ENCODE measurements around the gene DGKD.

DGKD gene

DNA sequence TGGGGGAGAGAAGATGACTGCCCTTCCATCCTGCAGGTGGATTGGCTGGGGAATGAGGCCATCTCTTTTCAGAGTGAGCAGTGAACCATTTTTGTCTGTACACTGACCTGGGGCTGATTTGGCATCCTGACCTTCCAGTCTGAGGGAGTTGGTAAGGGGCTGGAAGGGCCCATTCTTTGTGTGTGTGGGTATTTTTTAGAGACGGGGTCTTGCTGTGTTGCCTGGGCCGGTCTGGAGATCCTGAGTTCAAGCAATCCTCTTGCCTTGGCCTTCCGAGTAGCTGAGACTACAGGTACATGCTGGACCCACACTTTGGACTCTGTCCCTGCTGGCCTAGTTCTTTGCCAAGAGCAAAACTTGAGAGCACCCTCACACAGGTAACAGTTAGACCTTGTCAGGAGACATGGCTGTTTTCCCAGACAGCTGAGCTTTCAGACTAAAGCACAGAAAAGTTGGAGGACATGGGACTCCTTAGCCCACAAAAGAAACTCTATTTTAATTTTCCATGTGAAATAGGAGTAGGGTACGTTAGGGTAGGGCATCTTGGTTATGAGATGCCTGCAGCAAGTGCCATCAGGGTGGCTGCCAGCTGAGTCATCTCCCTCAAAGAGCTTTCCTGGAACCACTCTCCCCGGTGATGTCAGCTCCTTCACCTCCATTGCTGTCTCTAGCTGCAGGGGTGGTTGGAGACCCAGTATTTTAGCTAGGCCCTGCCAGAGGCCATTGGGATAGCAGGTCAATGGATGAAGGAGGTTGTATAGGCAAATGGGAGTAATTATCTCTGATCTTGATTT lies 60.7 kb downstream of the DGKD start:
- peak in 1 of 2 donors; percentile 25 for DNase-seq

DNA sequence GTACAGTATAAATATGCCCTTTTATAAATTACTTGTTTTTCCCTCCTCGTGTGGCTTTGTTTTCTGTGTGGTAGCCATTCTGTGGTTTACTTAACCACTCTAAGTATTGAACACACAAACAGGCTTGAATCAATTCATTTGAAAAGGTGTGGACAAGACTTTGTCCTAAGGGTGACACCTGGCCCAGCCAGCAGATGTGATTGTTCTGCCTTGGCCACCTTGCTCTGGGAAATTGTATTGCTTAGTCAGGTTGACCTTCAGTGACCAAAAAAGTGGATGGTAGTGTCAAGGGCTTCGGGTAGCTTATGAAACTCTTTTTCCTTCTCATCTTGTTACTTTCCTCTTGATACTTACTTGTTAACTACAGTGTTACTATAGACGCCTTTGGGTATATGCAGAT lies 61.9 kb downstream of the DGKD start:
- DNase-seq, result no peak

DNA sequence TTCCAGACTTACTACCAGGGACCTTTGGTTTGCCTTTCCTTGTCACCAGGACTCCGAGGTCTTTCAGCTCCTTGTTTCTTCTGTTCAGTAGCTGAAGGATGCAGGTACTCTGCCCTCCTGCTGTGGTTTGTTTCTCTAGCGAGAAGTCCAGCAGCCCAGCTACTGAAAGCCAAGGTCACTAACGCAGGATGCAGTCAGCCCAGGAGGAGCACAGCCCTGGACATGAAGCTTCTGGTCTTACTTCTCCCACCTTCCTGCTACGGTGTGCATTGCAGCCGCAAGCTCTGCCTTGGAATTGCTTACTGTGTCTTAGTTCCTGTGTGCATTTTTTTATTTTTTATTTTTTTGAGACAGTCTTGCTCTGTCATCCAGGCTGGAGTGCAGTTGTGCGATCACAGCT lies 62.4 kb downstream of the DGKD start:
- DNase-seq, result no peak

DNA sequence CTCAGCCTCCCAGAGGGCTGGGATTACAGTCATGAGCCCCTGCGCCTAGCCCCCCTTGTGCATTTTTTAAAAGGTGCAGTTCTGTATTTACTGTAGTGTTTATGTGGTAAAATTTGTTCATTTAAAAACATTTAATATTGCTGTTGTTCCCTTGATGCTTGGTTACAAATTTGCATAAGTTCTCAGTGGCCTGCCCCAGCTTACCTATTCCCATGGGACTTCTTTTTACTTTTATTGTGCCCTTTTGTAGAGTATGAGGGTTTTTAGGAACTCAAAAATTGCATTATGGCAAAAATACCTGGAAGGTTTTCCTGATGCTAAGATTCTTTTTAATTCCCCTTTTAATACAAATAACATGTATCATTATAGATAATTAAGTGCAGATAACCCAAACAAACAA lies 63.0 kb downstream of the DGKD start:
- no peak for DNase-seq

DNA sequence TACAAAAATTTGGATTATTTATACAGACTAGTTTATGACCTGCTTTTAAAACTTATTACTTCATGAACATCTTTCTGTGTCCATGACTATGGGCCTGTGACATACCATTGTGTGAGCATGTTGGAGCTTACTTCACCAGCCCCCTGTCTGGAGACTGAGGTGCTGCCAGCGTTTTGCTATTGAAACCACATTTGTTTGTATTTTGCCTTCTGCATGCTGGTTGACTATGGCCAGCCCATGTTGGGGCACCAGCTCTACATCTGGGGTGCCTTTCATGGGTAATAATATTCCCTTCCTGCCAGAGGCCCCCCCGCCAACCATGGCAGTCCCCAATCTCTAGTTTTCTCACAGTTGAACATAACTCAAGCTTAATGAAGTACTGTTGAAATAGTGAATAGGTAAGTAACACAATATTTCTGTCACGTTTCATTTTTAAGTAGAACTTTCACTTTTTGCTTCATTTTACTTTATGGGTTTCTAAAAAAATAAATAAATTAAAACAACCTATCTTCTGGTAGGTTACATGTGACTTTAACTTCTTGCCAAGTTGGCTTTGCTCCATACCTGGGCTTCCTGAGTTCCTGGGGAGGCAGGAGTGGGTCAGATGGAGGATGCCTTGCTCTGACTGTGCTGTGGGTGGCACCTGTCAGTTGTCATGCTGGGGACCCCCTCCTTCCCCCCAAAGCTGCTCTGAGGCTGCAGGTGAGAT lies 63.9 kb downstream of the DGKD start:
- no peak for DNase-seq

DNA sequence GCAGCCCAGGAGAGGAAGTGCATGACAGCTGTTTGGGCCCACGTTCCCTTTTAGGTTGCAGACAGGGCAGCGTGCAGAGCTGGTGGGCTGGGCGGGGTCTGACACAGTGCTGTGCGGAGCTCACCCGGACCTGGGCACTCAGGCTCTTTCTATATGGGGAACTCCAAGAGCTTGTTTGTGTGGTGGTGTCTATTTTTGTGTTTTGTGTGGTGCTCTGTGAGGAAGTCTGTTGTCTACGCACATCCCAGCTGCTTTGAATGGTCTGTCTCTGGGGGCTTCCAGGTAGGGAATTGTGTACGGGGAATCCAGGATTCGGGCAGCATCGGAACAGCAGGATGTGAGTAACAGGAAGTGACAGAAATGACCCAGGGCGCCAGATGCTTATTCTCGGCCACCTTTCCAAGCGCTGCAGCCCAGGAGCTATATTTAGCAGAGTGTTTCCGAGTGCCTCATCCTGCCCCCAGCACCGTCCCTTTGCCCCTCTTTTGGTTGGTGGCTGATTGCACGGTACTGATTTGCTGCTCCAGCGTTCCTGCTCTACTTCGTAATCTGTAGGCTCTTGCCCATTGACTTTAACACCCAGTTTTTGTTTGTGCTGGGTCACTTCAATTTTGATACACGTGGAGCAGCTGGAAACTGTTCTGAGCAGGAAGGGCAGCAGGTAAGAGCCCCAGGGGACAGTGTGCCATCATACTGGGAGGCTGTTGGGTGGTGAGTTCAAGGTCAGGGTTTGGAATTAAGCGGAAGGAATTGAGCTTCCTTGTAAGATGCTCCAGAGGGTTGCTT lies 64.7 kb downstream of the DGKD start:
- DNase-seq, result peak in 1 of 2 donors; percentile 65

DNA sequence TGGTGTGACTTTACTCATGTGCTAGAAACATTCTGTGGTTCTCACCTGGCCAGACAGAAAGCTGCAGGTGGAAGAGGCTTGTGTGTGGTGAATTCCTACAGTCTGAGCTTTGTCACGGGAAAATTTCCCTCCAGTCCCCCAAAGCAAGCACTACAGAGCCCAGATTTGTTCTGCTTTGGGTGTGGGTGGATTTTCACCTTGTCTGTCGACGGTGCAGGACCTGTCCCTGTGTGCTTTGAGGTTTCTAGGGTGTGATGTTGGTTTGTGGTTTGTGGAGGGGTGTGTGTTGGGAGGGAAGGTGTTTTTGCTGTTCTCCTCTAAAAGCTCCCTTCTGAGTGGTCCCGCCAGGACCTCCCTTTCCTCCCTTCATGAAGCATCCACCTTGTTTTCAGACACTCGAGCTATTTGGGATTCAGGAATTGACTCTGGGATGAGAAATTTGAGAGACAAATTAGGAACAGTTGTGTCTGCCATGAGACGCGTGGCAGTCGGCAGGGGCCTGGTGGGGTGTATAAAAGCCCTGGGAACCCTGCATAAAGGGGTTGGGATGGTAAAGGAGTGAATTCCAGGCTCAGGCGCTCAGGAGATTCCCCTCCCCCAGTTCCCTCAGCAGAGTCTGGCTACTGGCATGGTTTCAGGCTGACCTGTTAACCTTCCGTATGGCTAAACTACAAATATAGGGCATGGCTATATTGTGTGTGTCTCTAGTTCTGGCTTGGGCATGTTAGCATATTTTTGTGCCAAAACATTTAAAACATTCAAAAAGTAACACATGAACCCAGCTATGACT lies 65.5 kb downstream of the DGKD start:
- no peak for DNase-seq

DNA sequence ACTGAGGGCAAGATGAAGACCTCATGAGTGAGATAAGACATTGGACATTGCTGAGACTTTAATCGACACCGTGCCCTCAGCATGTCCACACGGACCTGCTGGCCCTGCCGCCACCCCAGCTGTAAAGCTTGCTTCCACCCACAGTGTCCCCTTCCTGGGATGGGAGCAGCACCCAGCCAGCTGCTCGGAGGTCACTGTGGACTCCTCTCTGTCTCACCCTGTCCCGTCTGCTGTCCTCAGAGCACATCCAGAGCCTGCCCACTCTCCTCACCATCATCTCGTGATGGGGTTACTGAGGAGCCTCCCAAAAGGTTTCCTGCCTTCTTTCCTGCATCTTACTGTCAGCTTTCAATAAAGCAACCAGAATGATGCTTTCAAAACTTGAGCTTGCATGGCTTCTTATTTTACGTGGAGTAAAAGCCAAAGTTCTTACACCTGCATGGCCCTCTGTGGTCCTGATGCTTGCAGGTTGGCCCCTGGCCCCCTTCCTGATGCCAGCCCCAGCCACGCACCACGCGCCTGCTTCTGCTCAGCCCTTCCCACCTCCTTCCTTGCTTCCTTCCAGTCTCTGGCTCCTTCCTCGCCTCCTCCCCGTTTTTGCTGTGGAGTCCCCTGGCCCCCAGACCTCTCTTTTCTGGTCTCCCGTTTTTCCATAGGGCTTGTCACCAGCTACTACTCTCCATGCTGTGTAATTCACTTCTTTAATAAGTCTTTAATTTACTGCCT lies 67.0 kb downstream of the DGKD start:
- DNase-seq, result no peak

DNA sequence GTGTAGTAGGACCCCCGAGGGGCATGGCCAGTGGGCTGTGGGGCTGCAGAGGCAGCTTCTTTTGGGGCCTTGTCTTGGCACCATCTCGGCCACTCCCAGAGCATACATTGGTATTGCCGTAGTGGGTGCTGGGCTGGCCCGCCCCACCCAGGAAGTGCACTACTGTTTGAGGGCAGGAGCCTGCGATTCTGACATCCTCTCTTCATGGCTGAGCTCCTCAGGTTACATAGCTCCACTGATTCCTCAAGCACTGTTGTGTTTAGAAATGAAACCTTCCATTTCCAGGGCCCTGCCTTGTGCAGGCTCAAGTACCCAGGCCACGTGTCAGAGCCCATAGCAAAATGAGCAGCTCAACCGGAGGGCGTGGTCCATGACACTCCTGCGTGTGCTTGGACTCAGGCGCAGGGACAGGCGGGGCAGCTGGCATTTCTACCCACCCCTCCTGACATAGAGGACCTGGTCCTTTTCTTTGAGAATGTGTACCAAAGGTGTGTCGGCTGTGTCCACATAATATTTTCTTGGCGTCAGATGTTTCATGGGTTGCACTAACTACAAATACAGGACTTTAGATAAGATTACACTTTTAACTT lies 67.9 kb downstream of the DGKD start:
- no peak for DNase-seq

DNA sequence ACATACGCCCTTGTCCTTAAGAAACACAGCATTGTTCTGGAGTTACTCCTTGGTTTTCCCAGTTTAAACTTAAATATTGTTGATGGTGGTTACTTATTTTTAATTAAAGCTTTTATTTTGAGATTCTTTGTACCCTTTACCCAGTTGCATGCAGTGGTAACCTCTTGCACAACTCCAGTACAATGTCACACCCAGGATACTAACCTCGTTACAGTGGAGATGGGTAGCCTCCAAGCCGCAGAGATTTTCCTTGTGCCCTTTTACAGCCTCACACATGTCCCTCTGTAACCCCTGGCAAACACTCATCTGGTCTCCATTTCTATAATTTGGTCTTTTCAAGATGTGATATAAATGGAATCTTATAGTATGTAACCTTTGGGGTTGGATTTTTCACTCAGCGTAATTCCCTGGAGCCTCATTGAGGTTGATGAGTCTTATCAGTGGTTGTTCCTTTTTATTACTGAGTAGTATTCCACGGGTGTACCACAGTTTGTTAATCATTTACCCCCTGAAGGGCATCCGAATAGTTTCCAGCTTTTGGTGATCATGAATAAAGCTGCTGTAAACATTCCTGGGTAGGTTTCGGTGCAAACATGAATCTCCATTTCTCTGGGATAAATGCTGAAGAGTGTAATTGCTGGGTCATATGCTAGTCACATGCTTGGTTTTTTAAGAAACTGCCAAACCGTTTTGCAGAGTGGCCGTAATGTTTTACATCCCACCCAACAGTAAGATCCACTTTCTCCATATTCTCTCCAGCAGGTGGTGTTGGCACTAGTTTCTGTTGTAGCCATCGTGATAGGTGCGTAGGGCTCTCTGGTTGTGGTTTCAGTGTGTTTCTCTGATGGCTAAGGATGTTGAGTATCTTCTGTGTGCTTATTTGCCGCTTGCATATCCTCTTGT lies 68.6 kb downstream of the DGKD start:
- no peak for DNase-seq

DNA sequence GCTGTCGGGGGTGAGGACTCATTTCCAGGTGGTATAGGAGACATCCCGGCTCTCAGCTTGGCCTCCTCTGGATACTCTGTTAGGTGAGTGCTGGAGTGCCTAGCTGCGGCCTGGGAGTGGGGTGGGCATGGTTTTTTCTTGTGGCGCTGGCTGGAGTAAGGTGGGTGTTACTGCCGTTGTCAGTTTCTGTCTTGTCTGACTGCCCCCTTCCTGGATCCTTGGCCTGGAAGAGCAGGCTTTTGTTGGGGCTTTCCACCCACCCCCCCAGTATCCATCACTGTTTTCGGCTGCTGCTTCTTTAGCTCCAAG lies 69.2 kb downstream of the DGKD start:
- no peak for DNase-seq

DNA sequence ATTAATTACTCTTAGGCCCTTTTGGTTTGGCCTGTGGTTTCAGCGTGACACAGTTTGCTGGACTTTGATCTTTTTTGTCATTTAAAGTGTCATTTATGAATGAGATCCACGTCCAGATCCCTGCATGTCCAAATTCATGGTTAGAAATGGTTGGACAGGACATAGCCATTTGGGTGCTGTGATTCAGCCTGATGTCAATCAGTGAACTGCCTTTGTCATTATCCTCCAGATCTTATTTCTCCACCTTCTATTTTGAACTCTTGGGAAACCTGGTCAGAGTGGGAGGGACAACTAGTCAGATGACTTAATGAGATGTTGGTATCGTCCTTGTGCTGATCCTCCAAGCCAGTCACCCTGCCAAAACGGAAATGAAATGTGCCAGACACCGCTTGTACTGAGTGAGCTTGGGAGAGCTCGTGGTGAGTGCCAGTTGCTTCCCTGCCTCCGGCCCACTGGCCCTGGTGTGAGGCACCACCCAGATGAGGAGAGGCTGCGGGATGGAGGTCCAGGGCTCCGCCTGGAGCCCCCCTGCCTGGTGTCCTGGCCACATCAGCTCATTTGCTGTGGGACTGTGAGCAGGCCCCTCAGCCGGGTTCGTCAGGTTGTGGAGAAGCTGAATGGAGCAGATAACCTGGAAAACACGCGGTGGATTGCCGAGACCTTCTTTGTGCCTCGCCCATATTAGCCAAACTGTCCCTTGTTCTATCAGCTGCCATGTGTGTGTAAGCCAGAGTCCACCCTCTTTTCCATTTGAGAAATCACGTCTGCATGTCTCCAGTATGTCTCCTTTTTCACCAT lies 70.1 kb downstream of the DGKD start:
- no peak for DNase-seq

DNA sequence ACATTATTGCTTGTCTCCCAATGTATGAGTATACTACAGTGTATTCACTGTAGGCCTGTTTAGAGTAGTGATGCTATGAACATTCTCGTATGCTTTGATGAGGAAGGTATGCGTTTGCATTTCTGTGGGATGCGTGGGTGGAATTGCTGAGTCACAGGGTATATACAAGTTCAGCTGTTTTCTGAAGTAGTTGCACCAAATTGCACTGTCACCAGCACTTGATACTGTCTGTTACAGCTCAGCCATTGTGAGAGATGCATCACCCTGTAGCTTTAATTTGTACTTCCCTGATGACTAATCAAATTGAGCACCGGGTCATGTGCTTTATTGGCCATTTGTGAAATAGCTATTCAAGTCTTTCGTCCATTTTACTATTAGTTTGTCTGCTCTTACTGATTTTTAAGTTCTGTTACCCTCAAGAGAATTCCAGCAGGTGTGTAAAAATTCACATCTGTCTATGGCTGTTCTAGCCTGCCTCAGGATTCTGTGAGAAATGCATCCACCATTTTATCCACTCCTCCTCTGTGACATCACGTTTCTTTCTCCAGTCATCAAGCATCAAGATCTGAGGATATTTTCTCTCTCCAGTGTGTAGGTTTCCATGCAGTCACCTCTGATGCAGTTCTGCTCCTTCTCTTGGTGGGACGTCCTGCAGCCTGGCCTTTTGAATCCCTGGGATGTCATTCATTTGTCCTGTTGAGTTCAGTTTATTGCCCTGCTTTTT lies 72.5 kb downstream of the DGKD start:
- DNase-seq, result no peak

DNA sequence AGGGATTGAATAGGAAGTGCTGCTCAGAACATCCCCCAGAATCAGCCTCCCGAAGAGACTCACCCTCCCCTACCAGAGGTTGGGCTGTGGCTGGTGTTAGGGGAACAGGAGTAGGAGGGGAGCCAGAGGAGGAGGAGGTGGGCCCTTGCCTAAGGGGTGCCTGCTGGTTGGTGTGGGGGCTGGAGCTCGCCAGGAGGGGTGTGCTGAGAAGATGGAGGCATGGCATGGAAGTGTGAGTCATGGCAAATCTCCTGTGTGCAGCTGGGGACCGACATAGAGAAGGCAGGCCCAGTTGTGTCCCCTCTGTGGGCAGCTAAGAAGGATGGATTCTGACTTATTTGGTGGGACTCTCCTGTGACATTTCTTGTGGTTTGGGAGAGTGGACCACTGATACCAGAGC lies 73.7 kb downstream of the DGKD start:
- DNase-seq, result peak in 1 of 2 donors; percentile 58

DNA sequence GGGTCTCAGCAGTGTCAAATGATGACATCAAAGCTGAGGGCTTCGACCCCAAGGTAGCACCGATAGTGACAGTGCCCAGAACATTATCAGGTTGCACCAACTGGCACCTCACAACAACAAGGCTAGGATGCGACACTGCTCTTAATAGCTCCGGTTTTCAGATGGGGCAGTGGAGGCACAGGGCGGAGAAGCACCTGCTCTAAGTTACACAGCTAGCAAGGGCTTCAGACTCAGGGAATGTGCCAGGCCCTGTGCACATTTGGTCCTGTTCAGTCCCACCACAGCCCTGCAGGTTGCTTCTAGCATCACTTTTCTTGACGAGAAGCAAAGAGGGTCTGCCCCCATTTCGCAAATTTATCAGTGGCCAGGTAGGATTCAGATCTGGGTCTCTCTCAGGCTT lies 74.1 kb downstream of the DGKD start:
- no peak for DNase-seq

DNA sequence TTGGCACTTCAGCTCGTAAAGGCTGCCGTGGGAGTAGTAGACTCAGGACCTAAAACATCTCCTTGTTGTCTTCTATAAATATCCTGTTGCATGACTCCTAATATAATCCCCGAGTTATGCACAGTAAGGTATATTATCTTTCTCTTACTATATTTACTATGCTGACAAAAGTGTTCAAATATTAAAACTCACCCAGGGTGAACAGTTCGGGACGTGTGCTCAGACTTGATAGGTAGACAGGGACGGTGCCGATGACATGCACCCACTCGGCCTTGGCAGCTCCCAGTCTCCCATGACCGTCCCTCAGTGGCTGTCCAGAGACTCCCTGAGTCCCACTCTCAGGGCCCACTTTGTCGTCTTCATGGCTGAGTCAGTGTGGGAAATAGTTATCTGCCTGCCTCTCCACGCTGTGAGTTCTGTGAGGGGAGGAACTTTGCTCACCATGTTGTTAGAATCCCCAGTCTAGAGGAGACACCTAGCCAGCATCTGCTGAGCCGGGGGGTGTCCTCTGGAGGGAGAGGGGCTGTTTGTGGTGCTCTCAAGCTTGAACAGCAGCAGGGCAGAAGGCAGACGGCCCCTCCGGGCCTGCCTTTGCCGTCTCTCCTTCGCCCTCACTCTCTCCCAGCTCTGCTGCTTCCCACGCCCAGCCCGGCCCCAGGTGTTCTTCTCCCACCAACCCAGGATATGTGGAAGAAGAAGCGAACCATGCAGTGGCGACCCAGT lies 75.0 kb downstream of the DGKD start:
- no peak for DNase-seq

DNA sequence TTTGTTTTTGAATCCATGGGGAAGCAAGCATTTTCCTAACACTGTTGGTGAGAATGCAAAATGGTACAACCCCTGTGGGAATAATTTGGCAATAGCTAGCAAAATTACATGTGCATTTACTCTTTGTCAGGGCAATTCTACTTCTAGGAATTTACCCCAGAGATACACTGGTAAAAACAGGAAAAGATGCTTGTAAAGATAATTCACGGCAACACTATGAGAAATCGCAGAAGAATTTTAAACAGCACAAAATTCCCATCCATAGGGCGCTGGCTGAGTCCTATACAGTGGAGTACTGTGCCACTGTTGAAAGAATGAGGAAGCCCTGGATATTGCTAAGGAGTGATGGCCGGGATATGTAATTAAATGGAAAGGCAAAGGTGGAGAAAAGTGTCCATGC lies 75.8 kb downstream of the DGKD start:
- no peak for DNase-seq

DNA sequence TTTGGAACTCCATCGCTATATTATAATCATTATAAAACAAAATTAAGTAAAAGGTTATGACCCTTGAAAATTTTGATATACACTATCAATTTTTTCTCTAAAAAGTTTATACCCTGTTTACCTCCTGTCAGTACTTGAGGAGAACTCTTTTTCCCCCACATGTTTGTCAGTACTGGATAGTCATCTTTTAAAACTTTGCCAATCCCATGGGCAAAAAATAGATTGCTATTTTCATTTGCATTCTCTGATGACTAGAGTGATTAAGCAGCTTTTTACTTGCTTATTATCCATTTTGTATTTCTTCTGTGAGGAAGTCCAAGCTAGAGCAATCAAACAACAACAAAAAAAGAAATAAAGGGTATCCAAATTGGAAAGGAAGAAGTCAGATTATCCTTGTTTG lies 76.4 kb downstream of the DGKD start:
- DNase-seq, result no peak

DNA sequence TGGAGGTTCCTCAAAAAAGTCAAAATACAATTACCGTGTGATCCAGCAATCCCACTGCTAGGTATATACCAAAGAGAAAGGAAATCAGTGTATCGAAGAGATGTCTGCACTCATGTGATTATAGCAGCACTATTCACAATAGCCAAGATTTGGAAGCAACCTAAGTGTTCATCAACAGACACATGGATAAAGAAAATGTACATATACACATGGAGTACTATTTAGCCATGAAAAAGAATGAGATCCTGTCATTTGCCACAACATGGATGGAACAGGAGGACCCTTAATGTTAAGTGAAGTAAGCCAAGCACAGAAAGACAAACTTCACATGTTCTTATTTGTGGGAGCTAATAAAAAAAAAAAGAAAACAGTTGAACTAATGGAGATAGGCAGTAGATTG lies 78.7 kb downstream of the DGKD start:
- no peak for DNase-seq

All from bone marrow (tissue), 2 donors.